Measurements from ENCODE around the gene UNC5A. TPM values are rescaled to one million over a fixed set of nuclear protein-coding genes. Genes with fewer than 3 reads are reported as not detected.

The UNC5A gene
- total RNA-seq, 1 experiment from 2014 or later = 0.06 TPM

- DNase-seq (ENCODE audit: low read depth) = no peak
Observed at GRCh38 chr5:176894298-176894697, 83.9 kb downstream of the UNC5A start.

DNA sequence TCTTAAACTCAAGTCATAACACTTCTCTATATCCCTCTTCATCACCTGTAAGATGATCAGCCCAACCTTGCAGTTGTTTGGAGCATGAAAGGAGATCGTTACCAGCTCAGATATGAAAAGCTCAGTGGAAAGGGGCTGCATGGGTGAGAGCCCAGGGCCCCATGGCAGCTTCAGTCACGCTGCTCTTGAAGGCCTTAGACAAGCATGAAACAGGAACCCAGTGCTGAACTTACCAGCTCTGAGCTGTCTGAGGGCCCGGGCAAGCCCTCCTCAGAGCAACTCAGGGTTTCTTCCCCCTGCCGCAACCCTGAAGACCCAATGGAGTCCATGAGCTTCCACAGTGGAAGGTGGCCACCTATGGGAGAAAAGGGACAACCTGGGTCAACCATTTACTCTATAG, 85.5 kb downstream of the UNC5A start:
- DNase-seq (ENCODE audit: low read depth) = no peak

GRCh38 chr5:176897263-176897662, 86.9 kb downstream of the UNC5A start:
- no peak for DNase-seq (ENCODE audit: low read depth)

GRCh38 chr5:176899296-176899891, 89.0 kb downstream of the UNC5A start, which contains the start of gene HK3:
Gene HK3 (minus strand): TSS chr5:176899346. CDS start chr5:176896159, 3,187 bp downstream.
- DNase-seq (ENCODE audit: low read depth) = no peak

GRCh38 chr5:176899946-176900779, 89.8 kb downstream of the UNC5A start:
- no peak for DNase-seq (ENCODE audit: low read depth)

- no peak for DNase-seq (ENCODE audit: low read depth)
Observed at GRCh38 chr5:176900780-176901204, 90.4 kb downstream of the UNC5A start.

GRCh38 chr5:176901260-176902101, 91.1 kb downstream of the UNC5A start:
- no peak for DNase-seq (ENCODE audit: low read depth)

- DNase-seq (ENCODE audit: low read depth) = no peak
Observed at GRCh38 chr5:176902102-176902814, 91.9 kb downstream of the UNC5A start.

- DNase-seq (ENCODE audit: low read depth) = no peak
Observed at GRCh38 chr5:176902911-176903664, 92.7 kb downstream of the UNC5A start.

DNA sequence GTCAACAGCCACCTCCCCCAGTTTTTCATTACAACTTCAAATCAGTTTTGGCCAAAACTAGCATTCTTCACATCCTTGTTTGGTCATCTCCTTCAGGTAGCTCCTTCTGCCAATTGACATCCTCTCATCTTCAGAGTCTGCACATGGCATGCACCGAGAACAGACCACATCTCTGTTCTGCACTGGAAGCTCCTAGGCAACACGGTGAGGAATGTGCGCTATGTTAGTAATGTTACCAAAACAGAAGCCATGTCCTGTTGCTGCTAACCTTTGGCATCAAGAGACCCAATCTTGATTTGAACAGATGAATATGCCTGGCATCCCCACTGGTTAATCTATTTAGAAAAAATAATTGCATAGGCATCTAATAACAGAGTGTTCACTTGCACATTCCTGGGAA, 93.9 kb downstream of the UNC5A start:
- DNase-seq (ENCODE audit: low read depth) = no peak

GRCh38 chr5:176906126-176906525, 95.8 kb downstream of the UNC5A start:
- DNase-seq (ENCODE audit: low read depth) = no peak

DNA sequence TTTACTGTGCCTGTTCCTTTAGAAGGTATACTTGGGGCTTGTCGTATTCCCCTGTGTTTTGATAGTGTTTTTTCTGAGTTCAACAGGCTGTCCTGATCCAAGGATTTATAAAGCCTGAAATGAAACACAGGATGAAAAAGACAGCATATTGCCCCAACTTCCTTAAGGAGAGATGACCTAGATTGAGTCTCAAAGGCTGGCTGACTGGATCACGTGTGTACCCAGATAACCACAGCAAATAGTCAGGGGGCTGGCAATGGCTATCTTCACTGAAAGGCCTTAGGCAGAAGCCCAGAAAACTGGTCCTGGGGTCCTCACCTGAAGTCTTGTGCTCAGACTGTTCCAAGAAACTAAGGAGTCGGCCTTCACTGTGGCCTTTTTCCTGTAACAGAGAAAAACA, 96.4 kb downstream of the UNC5A start:
- no peak for DNase-seq (ENCODE audit: low read depth)

DNA sequence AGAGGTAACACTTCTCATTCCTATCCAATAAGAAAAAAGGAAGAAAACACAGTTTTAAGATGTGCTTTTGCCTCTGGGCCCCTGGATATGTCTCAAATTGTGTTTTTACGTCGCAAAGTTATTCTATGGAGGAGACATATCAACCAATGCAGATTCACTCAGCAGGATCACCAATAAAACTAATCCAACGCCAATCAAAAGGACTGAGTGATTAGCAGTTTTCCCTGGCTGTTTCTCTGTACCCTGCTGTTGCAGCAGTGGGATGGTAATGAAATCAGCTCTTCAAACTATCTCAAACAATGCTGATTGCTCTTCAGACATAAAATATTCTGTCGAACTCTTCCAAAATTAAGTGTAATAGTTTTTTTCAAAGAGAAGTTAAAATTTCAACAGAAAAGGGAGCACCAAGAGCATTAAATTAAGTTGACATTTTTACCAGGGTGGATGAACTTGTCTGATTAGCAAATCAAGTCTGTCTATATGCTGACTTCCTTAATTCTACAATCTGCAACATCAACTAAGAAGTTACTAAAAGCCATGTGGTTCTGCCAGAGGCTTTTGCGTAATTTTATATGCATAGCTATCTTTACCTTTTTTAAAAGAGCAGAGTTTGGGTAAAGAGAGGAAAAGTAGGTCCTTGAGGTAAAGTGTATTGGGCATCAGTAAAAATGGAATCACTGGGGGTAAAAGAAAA, 98.5 kb downstream of the UNC5A start:
- DNase-seq (ENCODE audit: low read depth) = no peak

- DNase-seq (ENCODE audit: low read depth) = no peak
Observed at GRCh38 chr5:176912115-176912514, 101.8 kb downstream of the UNC5A start.

DNA sequence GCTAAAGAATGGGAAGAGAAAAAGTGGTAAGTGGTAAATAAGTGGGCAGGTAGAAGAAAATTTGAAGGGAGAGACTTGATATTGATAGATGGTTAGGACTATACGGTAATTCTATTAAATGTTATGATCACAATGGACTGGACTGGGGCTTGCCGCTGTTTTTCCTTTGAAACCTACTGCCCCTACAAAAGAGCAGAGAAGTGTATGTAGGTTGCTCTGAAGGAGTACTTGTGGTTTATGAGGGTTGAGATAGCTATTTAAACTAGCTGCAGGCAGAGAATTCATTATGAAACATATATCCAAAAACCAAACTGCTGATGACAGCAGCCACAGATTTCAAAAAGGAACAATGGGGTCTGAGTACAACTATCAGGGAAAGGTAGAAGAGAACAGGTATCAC, 105.5 kb downstream of the UNC5A start:
- DNase-seq (ENCODE audit: low read depth) = no peak

GRCh38 chr5:176916337-176916736, 106.0 kb downstream of the UNC5A start:
- DNase-seq (ENCODE audit: low read depth) = no peak

GRCh38 chr5:176918613-176919012, 108.3 kb downstream of the UNC5A start:
- DNase-seq (ENCODE audit: low read depth) = no peak

DNA sequence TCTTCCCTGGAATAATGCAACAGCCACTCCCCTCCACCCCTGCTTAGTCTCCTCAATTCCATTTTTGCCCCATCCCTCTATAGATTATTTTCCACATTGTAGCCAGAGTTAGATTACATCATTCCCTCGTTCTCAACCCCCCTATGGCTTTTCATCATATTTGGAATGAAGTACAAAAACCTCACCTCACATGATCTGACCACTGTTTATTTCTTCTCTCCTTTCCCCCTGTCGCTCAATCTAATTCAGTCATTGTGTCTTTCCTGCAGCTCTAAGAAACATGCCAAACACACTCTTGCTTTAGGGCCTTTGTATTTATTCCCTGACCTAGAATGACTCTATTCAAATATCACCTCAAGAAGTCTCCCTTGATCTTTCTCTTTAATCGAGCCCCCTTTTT, 111.4 kb downstream of the UNC5A start:
- no peak for DNase-seq (ENCODE audit: low read depth)

DNA sequence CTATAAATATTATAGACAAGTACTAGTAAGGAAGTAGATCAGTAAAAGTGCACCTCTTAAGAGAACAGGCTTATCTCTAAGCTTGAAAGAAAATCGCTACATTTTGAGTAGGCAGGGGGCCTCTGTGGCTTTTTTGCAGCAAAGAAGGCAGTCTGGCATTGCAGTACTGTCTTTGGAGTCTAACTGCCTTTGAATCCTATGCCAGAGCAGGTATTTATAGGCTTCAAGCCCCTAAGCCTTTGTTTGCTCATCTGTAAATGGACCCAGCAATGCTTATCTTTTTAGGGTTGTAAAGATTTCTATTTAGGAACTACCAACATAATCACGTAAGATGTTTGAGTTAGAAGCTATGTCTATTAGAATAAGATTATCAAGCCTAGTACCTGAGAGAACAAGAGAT, 112.5 kb downstream of the UNC5A start:
- no peak for DNase-seq (ENCODE audit: low read depth)

- DNase-seq (ENCODE audit: low read depth) = no peak
Observed at GRCh38 chr5:176927562-176927961, 117.2 kb downstream of the UNC5A start.
